Measurements from ENCODE around the gene LATS1.

DNA sequence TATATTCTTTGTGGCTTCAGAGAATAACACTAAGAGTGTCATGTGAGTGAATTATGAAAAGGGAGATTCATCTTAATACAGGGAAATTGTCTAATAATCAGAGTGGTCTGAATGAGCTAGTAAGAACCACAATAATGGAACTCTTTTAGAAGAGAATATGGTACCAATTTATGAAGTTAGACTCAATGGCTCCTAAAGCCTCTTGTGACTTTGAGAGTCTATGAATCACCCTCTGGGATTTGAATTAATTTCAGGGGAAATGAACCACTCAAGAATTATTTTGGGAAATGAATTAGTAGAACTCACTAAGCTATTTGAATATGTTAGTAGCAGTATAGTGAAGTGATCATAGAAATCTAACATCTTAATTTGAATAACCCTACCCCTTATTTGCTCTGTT is 46.0 kb upstream of the LATS1 start:
- TF ChIP-seq CBFB (IDR thresholded peaks at IDR 0.05; ENCODE audit: low read depth): no peak
- TF ChIP-seq, protein P1, sequence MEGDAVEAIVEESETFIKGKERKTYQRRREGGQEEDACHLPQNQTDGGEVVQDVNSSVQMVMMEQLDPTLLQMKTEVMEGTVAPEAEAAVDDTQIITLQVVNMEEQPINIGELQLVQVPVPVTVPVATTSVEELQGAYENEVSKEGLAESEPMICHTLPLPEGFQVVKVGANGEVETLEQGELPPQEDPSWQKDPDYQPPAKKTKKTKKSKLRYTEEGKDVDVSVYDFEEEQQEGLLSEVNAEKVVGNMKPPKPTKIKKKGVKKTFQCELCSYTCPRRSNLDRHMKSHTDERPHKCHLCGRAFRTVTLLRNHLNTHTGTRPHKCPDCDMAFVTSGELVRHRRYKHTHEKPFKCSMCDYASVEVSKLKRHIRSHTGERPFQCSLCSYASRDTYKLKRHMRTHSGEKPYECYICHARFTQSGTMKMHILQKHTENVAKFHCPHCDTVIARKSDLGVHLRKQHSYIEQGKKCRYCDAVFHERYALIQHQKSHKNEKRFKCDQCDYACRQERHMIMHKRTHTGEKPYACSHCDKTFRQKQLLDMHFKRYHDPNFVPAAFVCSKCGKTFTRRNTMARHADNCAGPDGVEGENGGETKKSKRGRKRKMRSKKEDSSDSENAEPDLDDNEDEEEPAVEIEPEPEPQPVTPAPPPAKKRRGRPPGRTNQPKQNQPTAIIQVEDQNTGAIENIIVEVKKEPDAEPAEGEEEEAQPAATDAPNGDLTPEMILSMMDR (IDR thresholded peaks at IDR 0.05 in 2 of 3, conservative IDR thresholded peaks at IDR 0.05 in 1 of 3; ENCODE audit: control insufficient read depth in 2 of 3, extremely low read depth in 1 of 3, insufficient read depth in 1 of 3, low read depth in 3 of 3, low read length in 3 of 3): no peak
- TF ChIP-seq ZZZ3 (IDR thresholded peaks at IDR 0.05; ENCODE audit: control insufficient read depth, insufficient read length, low read depth): no peak
- no peak for TF ChIP-seq POLR2A (IDR thresholded peaks at IDR 0.05; ENCODE audit: low read depth, low read length)
- TF ChIP-seq, protein P2, sequence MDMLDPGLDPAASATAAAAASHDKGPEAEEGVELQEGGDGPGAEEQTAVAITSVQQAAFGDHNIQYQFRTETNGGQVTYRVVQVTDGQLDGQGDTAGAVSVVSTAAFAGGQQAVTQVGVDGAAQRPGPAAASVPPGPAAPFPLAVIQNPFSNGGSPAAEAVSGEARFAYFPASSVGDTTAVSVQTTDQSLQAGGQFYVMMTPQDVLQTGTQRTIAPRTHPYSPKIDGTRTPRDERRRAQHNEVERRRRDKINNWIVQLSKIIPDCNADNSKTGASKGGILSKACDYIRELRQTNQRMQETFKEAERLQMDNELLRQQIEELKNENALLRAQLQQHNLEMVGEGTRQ (IDR thresholded peaks at IDR 0.05; ENCODE audit: borderline replicate concordance, low read depth, low read length): no peak
- TF ChIP-seq, protein P3, sequence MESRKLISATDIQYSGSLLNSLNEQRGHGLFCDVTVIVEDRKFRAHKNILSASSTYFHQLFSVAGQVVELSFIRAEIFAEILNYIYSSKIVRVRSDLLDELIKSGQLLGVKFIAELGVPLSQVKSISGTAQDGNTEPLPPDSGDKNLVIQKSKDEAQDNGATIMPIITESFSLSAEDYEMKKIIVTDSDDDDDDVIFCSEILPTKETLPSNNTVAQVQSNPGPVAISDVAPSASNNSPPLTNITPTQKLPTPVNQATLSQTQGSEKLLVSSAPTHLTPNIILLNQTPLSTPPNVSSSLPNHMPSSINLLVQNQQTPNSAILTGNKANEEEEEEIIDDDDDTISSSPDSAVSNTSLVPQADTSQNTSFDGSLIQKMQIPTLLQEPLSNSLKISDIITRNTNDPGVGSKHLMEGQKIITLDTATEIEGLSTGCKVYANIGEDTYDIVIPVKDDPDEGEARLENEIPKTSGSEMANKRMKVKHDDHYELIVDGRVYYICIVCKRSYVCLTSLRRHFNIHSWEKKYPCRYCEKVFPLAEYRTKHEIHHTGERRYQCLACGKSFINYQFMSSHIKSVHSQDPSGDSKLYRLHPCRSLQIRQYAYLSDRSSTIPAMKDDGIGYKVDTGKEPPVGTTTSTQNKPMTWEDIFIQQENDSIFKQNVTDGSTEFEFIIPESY (IDR thresholded peaks at IDR 0.05): no peak
- TF ChIP-seq, protein P4, sequence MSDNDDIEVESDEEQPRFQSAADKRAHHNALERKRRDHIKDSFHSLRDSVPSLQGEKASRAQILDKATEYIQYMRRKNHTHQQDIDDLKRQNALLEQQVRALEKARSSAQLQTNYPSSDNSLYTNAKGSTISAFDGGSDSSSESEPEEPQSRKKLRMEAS (IDR thresholded peaks at IDR 0.05; ENCODE audit: low read depth, low read length): no peak

Data from GM12878 (cell line).